IPS-20b (cell line): ENCODE results near the gene HDAC9.

Experiments used
- H3K27ac ChIP-seq: one replicate; pipeline ENCODE4 v1.5.1; 2013; ENCODE audit warnings: low read length
- H3K27me3 ChIP-seq: 2 replicates; pipeline ENCODE4 v1.6.1; 2013; ENCODE audit warnings: mild to moderate bottlenecking, low read length, inconsistent platforms; ENCODE audit not compliant: insufficient read depth
- H3K36me3 ChIP-seq: 2 replicates; pipeline ENCODE4 v1.6.1; 2013; ENCODE audit warnings: low read depth, mild to moderate bottlenecking, inconsistent platforms, low read length, moderate library complexity; ENCODE audit not compliant: insufficient read depth
- H3K4me1 ChIP-seq: 2 replicates; pipeline ENCODE4 v1.6.1; 2013; ENCODE audit warnings: mild to moderate bottlenecking, control low read depth, inconsistent platforms, low read length, moderate library complexity; ENCODE audit not compliant: insufficient read depth
- H3K4me3 ChIP-seq: 2 replicates; pipeline ENCODE4 v1.5.1; 2013; ENCODE audit warnings: mild to moderate bottlenecking, low read length, inconsistent platforms
- H3K9ac ChIP-seq: 2 replicates; pipeline ENCODE4 v1.6.1; 2013; ENCODE audit warnings: low read depth, mild to moderate bottlenecking, inconsistent platforms, low read length, moderate library complexity
- H3K9me3 ChIP-seq: 2 replicates; pipeline ENCODE4 v1.6.1; 2013; ENCODE audit warnings: mild to moderate bottlenecking, low read depth, low read length, inconsistent platforms; ENCODE audit not compliant: insufficient read depth

HDAC9 gene

GRCh38 chr7:18680576-18680975 lies 185.0 kb downstream of the HDAC9 start:
- no peaks in the 10 kb centered on the region for H3K36me3 ChIP-seq
- no peak overlapping the region for H3K27ac ChIP-seq
- H3K4me3 ChIP-seq = no peak overlapping the region
- H3K27me3 ChIP-seq = no peaks in the 10 kb centered on the region
- no peaks in the 10 kb centered on the region for H3K4me1 ChIP-seq
- H3K9ac ChIP-seq = no peak overlapping the region
- H3K9me3 ChIP-seq = no peaks in the 10 kb centered on the region

GRCh38 chr7:18684916-18685315 lies 189.4 kb downstream of the HDAC9 start:
- Histone ChIP-seq H3K27ac (no peak overlapping the region), H3K9me3 (no peaks in the 10 kb centered on the region), H3K36me3 (no peaks in the 10 kb centered on the region), H3K4me1 (no peaks in the 10 kb centered on the region), H3K4me3 (no peak overlapping the region), H3K9ac (no peak overlapping the region), H3K27me3 (no peaks in the 10 kb centered on the region)

GRCh38 chr7:18685971-18686370 lies 190.4 kb downstream of the HDAC9 start:
- no peaks in the 10 kb centered on the region for H3K27me3 ChIP-seq
- H3K36me3 ChIP-seq = no peaks in the 10 kb centered on the region
- no peaks in the 10 kb centered on the region for H3K4me1 ChIP-seq
- no peaks in the 10 kb centered on the region for H3K9me3 ChIP-seq
- no peak overlapping the region for H3K4me3 ChIP-seq
- H3K9ac ChIP-seq = no peak overlapping the region
- no peak overlapping the region for H3K27ac ChIP-seq

- H3K9ac ChIP-seq = no peak overlapping the region
- no peaks in the 10 kb centered on the region for H3K27me3 ChIP-seq
- H3K36me3 ChIP-seq = no peaks in the 10 kb centered on the region
- H3K4me1 ChIP-seq = no peaks in the 10 kb centered on the region
- no peak overlapping the region for H3K4me3 ChIP-seq
- H3K27ac ChIP-seq = no peak overlapping the region
- H3K9me3 ChIP-seq = no peaks in the 10 kb centered on the region
These were observed 194.0 kb downstream of the HDAC9 start for GRCh38 chr7:18689551-18689950.

- H3K9me3 ChIP-seq = no peaks in the 10 kb centered on the region
- H3K36me3 ChIP-seq = no peaks in the 10 kb centered on the region
- no peak overlapping the region for H3K27ac ChIP-seq
- no peak overlapping the region for H3K4me3 ChIP-seq
- no peaks in the 10 kb centered on the region for H3K4me1 ChIP-seq
- no peak overlapping the region for H3K9ac ChIP-seq
- no peaks in the 10 kb centered on the region for H3K27me3 ChIP-seq
These were observed 197.9 kb downstream of the HDAC9 start for GRCh38 chr7:18693406-18693805.

GRCh38 chr7:18693816-18694215 lies 198.3 kb downstream of the HDAC9 start:
- no peaks in the 10 kb centered on the region for H3K27me3 ChIP-seq
- no peak overlapping the region for H3K4me3 ChIP-seq
- H3K27ac ChIP-seq = no peak overlapping the region
- H3K9me3 ChIP-seq = no peaks in the 10 kb centered on the region
- H3K36me3 ChIP-seq = no peaks in the 10 kb centered on the region
- no peaks in the 10 kb centered on the region for H3K4me1 ChIP-seq
- no peak overlapping the region for H3K9ac ChIP-seq

GRCh38 chr7:18694484-18694883 lies 198.9 kb downstream of the HDAC9 start:
- Histone ChIP-seq H3K9me3 (no peaks in the 10 kb centered on the region), H3K4me3 (no peak overlapping the region), H3K27ac (no peak overlapping the region)

GRCh38 chr7:18694911-18695310 lies 199.4 kb downstream of the HDAC9 start:
- Histone ChIP-seq H3K36me3 (no peaks in the 10 kb centered on the region), H3K4me1 (no peaks in the 10 kb centered on the region), H3K9ac (no peak overlapping the region), H3K4me3 (no peak overlapping the region), H3K27ac (no peak overlapping the region), H3K27me3 (no peaks in the 10 kb centered on the region), H3K9me3 (no peaks in the 10 kb centered on the region)

More at GRCh38 chr7:18694484-18694883, 198.9 kb downstream of the HDAC9 start:
- Histone ChIP-seq H3K9ac (no peak overlapping the region), H3K36me3 (no peaks in the 10 kb centered on the region), H3K4me1 (no peaks in the 10 kb centered on the region), H3K27me3 (no peaks in the 10 kb centered on the region)

- H3K4me1 ChIP-seq = no peaks in the 10 kb centered on the region
- no peaks in the 10 kb centered on the region for H3K36me3 ChIP-seq
- no peak overlapping the region for H3K9ac ChIP-seq
- no peak overlapping the region for H3K27ac ChIP-seq
- H3K9me3 ChIP-seq = no peaks in the 10 kb centered on the region
- H3K27me3 ChIP-seq = no peaks in the 10 kb centered on the region
- no peak overlapping the region for H3K4me3 ChIP-seq
These were observed 202.7 kb downstream of the HDAC9 start for GRCh38 chr7:18698258-18698734.

GRCh38 chr7:18700147-18700546 lies 204.6 kb downstream of the HDAC9 start:
- Histone ChIP-seq H3K27ac (no peak overlapping the region), H3K27me3 (no peaks in the 10 kb centered on the region), H3K9ac (no peak overlapping the region), H3K4me1 (no peaks in the 10 kb centered on the region), H3K9me3 (no peaks in the 10 kb centered on the region), H3K36me3 (no peaks in the 10 kb centered on the region), H3K4me3 (no peak overlapping the region)

- no peak overlapping the region for H3K4me3 ChIP-seq
- no peaks in the 10 kb centered on the region for H3K27me3 ChIP-seq
- H3K9ac ChIP-seq = no peak overlapping the region
- H3K9me3 ChIP-seq = no peaks in the 10 kb centered on the region
- H3K36me3 ChIP-seq = no peaks in the 10 kb centered on the region
- H3K4me1 ChIP-seq = no peaks in the 10 kb centered on the region
- H3K27ac ChIP-seq = no peak overlapping the region
These were observed 206.7 kb downstream of the HDAC9 start for GRCh38 chr7:18702071-18702829.

- H3K36me3 ChIP-seq = no peaks in the 10 kb centered on the region
- no peaks in the 10 kb centered on the region for H3K9me3 ChIP-seq
- H3K27me3 ChIP-seq = no peaks in the 10 kb centered on the region
- H3K4me1 ChIP-seq = no peaks in the 10 kb centered on the region
- no peak overlapping the region for H3K9ac ChIP-seq
- no peak overlapping the region for H3K4me3 ChIP-seq
- no peak overlapping the region for H3K27ac ChIP-seq
These were observed 208.1 kb downstream of the HDAC9 start for GRCh38 chr7:18703685-18704084.
